GM19023 (cell line): ENCODE results near the gene RMND5A.

Experiments
- ATAC-seq: cut with Tn5 transposase; IDR thresholded peaks from one replicate; pipeline ENCODE4 v1.9.1; 2021; ENCODE audit warnings: mild to moderate bottlenecking, moderate library complexity; ENCODE audit not compliant: unreplicated experiment

RMND5A gene

DNA sequence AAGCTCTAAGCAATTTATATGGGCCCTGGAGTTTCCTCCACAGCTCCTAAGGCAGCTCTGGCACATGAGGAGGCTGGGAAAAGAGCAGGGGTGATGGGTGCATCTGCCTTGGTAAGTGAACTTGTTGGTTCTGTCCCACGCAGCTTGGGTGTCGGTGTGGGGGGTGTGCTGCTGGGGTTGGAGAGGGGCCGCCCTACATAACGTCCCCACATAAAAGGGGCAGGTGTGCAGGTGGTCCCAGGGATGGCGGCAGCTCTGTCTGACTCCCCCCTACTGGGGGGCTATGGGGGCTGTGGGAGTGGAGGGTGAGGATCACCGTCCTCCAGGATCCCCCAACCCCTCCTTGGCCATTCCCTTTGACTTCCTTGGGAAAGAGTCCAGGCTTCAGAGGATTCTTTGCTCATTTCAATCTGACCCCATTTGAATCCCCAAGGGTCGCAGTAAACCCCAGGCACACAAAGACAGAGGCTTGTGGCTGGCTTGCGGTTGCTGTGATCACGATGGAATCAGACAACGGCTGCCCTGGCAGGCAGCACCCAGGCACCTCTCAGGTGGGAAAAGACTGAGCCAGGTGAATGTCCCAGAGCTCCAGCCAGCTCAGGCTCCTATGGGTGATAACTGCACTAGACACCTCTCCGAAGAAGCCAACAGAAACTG lies 105.1 kb downstream of the RMND5A start:
- ATAC-seq: no peak

DNA sequence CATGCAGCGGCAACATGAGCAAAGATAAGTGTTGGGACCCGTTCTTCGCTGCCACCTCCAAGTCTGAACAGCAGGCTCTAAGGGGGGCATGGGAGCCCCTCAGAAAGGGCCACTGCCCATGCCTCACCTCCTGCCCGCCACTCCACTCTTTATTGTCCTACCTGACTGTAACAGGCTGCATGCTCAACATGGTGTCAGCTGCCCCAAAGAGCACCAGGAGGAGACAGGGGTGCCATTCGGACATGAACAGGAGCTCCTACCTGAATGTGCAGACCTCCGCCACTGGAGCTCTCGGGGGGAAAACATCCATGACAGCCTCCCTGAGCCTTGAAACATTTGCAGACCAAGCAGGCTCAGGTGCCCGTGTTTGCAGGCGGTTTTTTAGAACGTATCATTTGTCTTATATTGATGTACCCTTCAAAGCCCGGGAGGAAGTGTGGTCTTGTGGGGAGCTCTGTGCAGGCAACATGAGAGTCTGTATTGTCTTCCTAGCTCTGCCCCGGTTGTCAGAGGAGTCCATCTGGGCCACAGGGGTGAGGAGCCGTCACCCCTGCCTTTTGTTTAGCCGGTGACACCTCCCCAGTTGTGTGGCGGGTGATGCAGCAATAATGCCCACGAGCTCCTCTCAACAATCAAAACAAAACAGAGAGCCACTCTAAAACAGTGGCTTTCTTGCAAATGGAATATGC lies 105.7 kb downstream of the RMND5A start:
- ATAC-seq: no peak

DNA sequence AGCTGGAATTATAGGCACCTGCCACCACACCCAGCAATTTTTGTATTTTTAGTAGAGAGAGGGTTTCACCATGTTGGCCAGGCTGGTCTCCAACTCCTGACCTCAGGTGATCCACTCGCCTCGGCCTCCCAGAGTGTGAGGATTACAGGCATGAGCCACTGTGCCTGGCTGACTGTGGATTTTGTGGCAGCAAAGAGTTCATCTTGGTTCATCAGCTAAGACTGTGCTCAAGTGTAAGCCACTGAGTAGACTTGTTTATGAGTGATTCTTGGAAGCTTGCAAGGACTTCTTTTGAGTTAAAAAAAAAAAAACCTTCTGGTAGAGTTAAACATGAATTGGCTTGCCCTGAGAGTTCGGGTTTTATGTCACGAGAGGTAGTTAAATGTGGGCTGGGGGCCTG lies 106.9 kb downstream of the RMND5A start:
- no peak for ATAC-seq
